Measurements from ENCODE around the gene MPV17L2. TPM values are rescaled to one million over a fixed set of nuclear protein-coding genes. Genes with fewer than 3 reads are reported as not detected.

MPV17L2 gene
- total and polyA plus RNA-seq, 2 donors (not counting 3 experiments of a cell fraction or from before 2014, with no cell fraction given), result 13.8 to 27.6 TPM

DNA sequence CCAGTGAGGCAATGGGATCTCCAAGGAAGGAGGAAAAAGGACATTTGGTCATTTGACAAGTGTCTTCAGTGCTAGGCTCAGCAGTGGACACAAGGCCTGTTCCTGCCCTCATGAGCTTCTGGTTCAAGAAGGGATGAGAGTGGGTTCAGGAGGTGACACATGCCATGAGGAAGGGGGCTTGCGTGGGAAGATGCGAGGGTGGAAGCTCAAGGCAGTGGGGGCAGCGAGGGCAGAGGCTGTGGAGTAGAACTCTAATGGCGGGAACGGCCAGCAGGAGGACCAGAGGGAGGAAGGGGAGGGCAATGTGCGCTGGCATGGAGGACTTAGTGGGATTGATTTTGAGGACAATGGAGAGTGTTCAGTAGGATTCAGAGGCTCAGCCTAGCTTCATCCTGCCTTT is 36.8 kb upstream of the MPV17L2 start:
- H3K36me3 ChIP-seq (ENCODE audit: control insufficient read depth in 2 of 2, extremely low read depth in 1 of 2, insufficient read depth in 2 of 2, low read length in 2 of 2), result peaks cover 0 to 9% of the 10 kb centered on the region in 2 experiments
- dilution Hi-C loops (cut with MboI; ENCODE audit: extremely low pct_ligation_motif_present, low sequenced_read_pairs) (no loop called here), intact Hi-C loops (cut with micrococcal nuclease) (no loop called here)
- H3K9me1 ChIP-seq (replicated peaks; ENCODE audit: control insufficient read depth, extremely low read depth, insufficient read depth, low read length), result no peaks in the 10 kb centered on the region
- no peak for FAIRE-seq
- peaks cover 28% of the 10 kb centered on the region for H3K4me1 ChIP-seq (ENCODE audit: control insufficient read depth, extremely low read depth, insufficient read depth, low read length)
- no peak overlapping the region for H2AFZ ChIP-seq (ENCODE audit: low read depth, low read length)
- H3K9ac ChIP-seq (replicated peaks; ENCODE audit: extremely low read depth, insufficient read depth, low read length), result no peak overlapping the region
- TF ChIP-seq FOS (IDR thresholded peaks at IDR 0.05; ENCODE audit: borderline replicate concordance, insufficient read depth, low read length) (no peak), EZH2 (IDR thresholded peaks at IDR 0.05; ENCODE audit: borderline replicate concordance, low read depth, low read length, severe bottlenecking) (no peak), MYC (IDR thresholded peaks at IDR 0.05; ENCODE audit: low read depth, low read length) (no peak), POLR2A (IDR thresholded peaks at IDR 0.05; ENCODE audit: low read depth, low read length) (no peak)
- TF ChIP-seq, protein P1, sequence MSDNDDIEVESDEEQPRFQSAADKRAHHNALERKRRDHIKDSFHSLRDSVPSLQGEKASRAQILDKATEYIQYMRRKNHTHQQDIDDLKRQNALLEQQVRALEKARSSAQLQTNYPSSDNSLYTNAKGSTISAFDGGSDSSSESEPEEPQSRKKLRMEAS (IDR thresholded peaks at IDR 0.05; ENCODE audit: insufficient read depth, insufficient read length), result no peak
- peaks cover 11% of the 10 kb centered on the region for H3K79me2 ChIP-seq (ENCODE audit: control insufficient read depth, insufficient read depth, low read length)
- no peak overlapping the region for H3K4me2 ChIP-seq (ENCODE audit: insufficient read depth, low read length)
- POLR2A ChIA-PET, result no interaction called here
- no peaks in the 10 kb centered on the region for H3K9me3 ChIP-seq (replicated peaks; ENCODE audit: control insufficient read depth, insufficient read depth, low read length)
- BruUV-seq (replicated peaks), result no TSS peak
- no peaks in the 10 kb centered on the region for H4K20me1 ChIP-seq (replicated peaks; ENCODE audit: control insufficient read depth, extremely low read depth, insufficient read depth, low read length)
- no peak overlapping the region for H3K27ac ChIP-seq (ENCODE audit: insufficient read depth, low read depth, low read length)
- H3K27me3 ChIP-seq (ENCODE audit: control insufficient read depth in 2 of 2, insufficient read depth in 2 of 2, low read length in 2 of 2), result no peaks in the 10 kb centered on the region
- CTCF ChIA-PET, result interaction anchor here (0.8 to 1.7 kb wide), 2 partner anchors 12 to 43 kb away, joined by 4 to 6 read pairs; no protein-coding TSS in a partner anchor
- no peak for DNase-seq (ENCODE audit: low read depth, low spot score)
- no peak overlapping the region for H3K4me3 ChIP-seq (replicated peaks in 1 of 3; ENCODE audit: insufficient read depth in 1 of 3, low read depth in 1 of 3, low read length in 3 of 3)

DNA sequence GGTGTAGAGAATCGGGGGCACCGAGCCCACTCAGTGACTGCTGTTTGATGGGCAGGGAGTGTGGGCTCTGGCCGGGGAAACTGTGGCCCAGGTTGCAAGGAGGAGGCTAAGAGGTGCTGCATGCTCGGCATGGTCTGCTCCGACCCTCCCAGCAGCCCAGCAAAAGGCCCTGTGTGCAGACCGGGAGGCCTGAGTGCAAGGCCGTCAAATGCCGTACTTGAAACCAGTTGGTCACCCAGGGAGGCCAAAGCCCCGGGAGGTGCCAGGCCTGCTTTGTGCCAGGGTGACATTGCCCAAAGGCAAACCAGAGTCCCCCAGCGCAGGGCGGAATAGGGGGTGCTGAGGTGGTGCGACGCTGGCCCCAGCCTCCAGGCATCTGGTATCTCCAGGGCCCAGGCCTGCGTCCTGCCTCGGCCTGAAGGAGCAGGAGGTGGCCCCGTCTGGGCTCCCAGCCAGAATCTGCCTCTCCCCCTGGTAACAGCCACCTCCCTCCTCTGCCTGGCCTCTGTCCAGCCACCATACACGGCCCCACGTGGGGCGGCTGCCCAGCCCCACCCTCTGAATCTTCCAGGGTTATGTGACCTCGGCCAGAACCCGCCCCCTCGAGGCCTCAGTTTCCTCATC is 36.1 kb upstream of the MPV17L2 start:
- H3K79me2 ChIP-seq (ENCODE audit: control insufficient read depth, insufficient read depth, low read length), result peaks cover 11% of the 10 kb centered on the region
- no peak overlapping the region for H3K4me3 ChIP-seq (replicated peaks in 1 of 3; ENCODE audit: insufficient read depth in 1 of 3, low read depth in 1 of 3, low read length in 3 of 3)
- no peaks in the 10 kb centered on the region for H3K9me1 ChIP-seq (replicated peaks; ENCODE audit: control insufficient read depth, extremely low read depth, insufficient read depth, low read length)
- FAIRE-seq (peak; percentile 82), DNase-seq (ENCODE audit: low read depth, low spot score) (peak; percentile 85)
- POLR2A ChIA-PET, result interaction anchor here (0.6 kb wide), 1 partner anchor 13 kb away, joined by 3 read pairs; no protein-coding TSS in a partner anchor
- H3K9me3 ChIP-seq (replicated peaks; ENCODE audit: control insufficient read depth, insufficient read depth, low read length), result no peaks in the 10 kb centered on the region
- TF ChIP-seq EZH2 (IDR thresholded peaks at IDR 0.05; ENCODE audit: borderline replicate concordance, low read depth, low read length, severe bottlenecking) (no peak), FOS (IDR thresholded peaks at IDR 0.05; ENCODE audit: borderline replicate concordance, insufficient read depth, low read length) (no peak), GATA2 (IDR thresholded peaks at IDR 0.05; ENCODE audit: insufficient read depth, insufficient read length, low read depth, low read length) (no peak), MYC (IDR thresholded peaks at IDR 0.05; ENCODE audit: low read depth, low read length) (no peak), POLR2A (IDR thresholded peaks at IDR 0.05; ENCODE audit: low read depth, low read length) (peak; percentile 19), JUN (IDR thresholded peaks at IDR 0.05; ENCODE audit: borderline replicate concordance, insufficient read depth, insufficient read length, low read depth) (no peak), POLR2AphosphoS5 (IDR thresholded peaks at IDR 0.05; ENCODE audit: insufficient read depth, low read depth, low read length) (peak; percentile 47)
- TF ChIP-seq, protein P1 (IDR thresholded peaks at IDR 0.05; ENCODE audit: insufficient read depth, insufficient read length), result peak; percentile 36
- TF ChIP-seq, protein P2, sequence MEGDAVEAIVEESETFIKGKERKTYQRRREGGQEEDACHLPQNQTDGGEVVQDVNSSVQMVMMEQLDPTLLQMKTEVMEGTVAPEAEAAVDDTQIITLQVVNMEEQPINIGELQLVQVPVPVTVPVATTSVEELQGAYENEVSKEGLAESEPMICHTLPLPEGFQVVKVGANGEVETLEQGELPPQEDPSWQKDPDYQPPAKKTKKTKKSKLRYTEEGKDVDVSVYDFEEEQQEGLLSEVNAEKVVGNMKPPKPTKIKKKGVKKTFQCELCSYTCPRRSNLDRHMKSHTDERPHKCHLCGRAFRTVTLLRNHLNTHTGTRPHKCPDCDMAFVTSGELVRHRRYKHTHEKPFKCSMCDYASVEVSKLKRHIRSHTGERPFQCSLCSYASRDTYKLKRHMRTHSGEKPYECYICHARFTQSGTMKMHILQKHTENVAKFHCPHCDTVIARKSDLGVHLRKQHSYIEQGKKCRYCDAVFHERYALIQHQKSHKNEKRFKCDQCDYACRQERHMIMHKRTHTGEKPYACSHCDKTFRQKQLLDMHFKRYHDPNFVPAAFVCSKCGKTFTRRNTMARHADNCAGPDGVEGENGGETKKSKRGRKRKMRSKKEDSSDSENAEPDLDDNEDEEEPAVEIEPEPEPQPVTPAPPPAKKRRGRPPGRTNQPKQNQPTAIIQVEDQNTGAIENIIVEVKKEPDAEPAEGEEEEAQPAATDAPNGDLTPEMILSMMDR (IDR thresholded peaks at IDR 0.05; ENCODE audit: extremely low read depth in 1 of 2, insufficient read depth in 1 of 2, low read depth in 1 of 2, low read length in 2 of 2), result no peak
- H3K4me2 ChIP-seq (ENCODE audit: insufficient read depth, low read length), result no peak overlapping the region
- peaks cover 0 to 11% of the 10 kb centered on the region in 2 experiments for H3K36me3 ChIP-seq (ENCODE audit: control insufficient read depth in 2 of 2, extremely low read depth in 1 of 2, insufficient read depth in 2 of 2, low read length in 2 of 2)
- H4K20me1 ChIP-seq (replicated peaks; ENCODE audit: control insufficient read depth, extremely low read depth, insufficient read depth, low read length), result no peaks in the 10 kb centered on the region
- intact Hi-C loops (cut with micrococcal nuclease), result no loop called here
- H3K27me3 ChIP-seq (ENCODE audit: control insufficient read depth in 2 of 2, insufficient read depth in 2 of 2, low read length in 2 of 2), result no peaks in the 10 kb centered on the region
- H3K27ac ChIP-seq (ENCODE audit: insufficient read depth, low read depth, low read length), result no peak overlapping the region
- no peak overlapping the region for H2AFZ ChIP-seq (ENCODE audit: low read depth, low read length)
- dilution Hi-C loops (cut with MboI; ENCODE audit: extremely low pct_ligation_motif_present, low sequenced_read_pairs), result no loop called here
- no TSS peak for BruUV-seq (replicated peaks)
- no peak overlapping the region for H3K9ac ChIP-seq (replicated peaks; ENCODE audit: extremely low read depth, insufficient read depth, low read length)
- CTCF ChIA-PET, result interaction anchor here (1.7 kb wide), 1 partner anchor 44 kb away, joined by 6 read pairs; no protein-coding TSS in a partner anchor
- peaks cover 23% of the 10 kb centered on the region for H3K4me1 ChIP-seq (ENCODE audit: control insufficient read depth, extremely low read depth, insufficient read depth, low read length)
